A673 (cell line): Measurements from ENCODE around the gene UFD1.

Experiments
- CTCF ChIP-seq: fragments of 300-800, 200-600 bp; sonication (generic); conservative IDR thresholded peaks from 2 replicates; pipeline ENCODE4 v1.5.1; 2017; ENCODE audit warnings: low read depth, mild to moderate bottlenecking, antibody characterized with exemption, low read length, moderate library complexity, mixed read lengths
- EZH2 ChIP-seq: fragments of 200-600 bp; sonication (generic); IDR thresholded peaks from 2 replicates; pipeline ENCODE4 v1.6.1; 2017; ENCODE audit warnings: borderline replicate concordance, low read depth, mild to moderate bottlenecking, mixed read lengths, antibody characterized with exemption, low read length; ENCODE audit not compliant: poor library complexity, severe bottlenecking

- TF ChIP-seq CTCF (no peak), EZH2 (no peak)
These were observed 24.8 kb downstream of the UFD1 start for GRCh38 chr22:19454156-19454555.
